Activated CD8-positive, alpha-beta T cell treated with anti-CD3 and anti-CD28 coated beads for 36 hours (primary cell): ENCODE results near the gene TRAM2. TPM values are rescaled to one million over a fixed set of nuclear protein-coding genes. Genes with fewer than 3 reads are reported as not detected.

Experiments
- ATAC-seq: fragments of 200-7000 bp; cut with Tn5 transposase; one replicate; pipeline ENCODE4 v1.10.0; 2021; ENCODE audit warnings: mild to moderate bottlenecking, moderate library complexity
- CTCF ChIA-PET: fragments of 350-600 bp; sonication (Branson Sonifier 250); formaldehyde crosslinking; loops from one replicate; lab custom pipeline; 2021; ENCODE audit warnings: antibody characterized with exemption; lab: Charles Lee
- POLR2A ChIA-PET: fragments of 350-600 bp; sonication (Branson Sonifier 250); formaldehyde crosslinking; loops from one replicate; lab custom pipeline; 2021; ENCODE audit warnings: antibody characterized with exemption; lab: Charles Lee
- DNase-seq: peaks from one replicate; pipeline ENCODE4 v3.0.0-alpha.2; 2020
- H3K27ac Mint-ChIP-seq: one replicate; pipeline ENCODE4 v1.8.0; 2021; ENCODE audit warnings: mild to moderate bottlenecking, mixed read lengths
- H3K27me3 Mint-ChIP-seq: one replicate; pipeline ENCODE4 v1.8.0; 2021; ENCODE audit warnings: mixed read lengths
- H3K36me3 Mint-ChIP-seq: one replicate; pipeline ENCODE4 v1.8.0; 2021; ENCODE audit warnings: low read depth, mixed read lengths
- H3K4me1 Mint-ChIP-seq: one replicate; pipeline ENCODE4 v1.8.0; 2021; ENCODE audit warnings: low read depth, mixed read lengths
- H3K4me3 Mint-ChIP-seq: one replicate; pipeline ENCODE4 v1.8.0; 2021; ENCODE audit warnings: mild to moderate bottlenecking, moderate library complexity, mixed read lengths
- H3K9me3 Mint-ChIP-seq: one replicate; pipeline ENCODE4 v1.8.0; 2021; ENCODE audit warnings: mixed read lengths
- CTCF ChIP-seq: fragments of 200-600 bp; IDR thresholded peaks from one replicate; pipeline ENCODE4 v1.8.0; 2022; ENCODE audit warnings: antibody characterized with exemption, mild to moderate bottlenecking
- intact Hi-C: fragments of 100-400 bp; cut with micrococcal nuclease; formaldehyde crosslinking; loops from one replicate; pipeline ENCODE4 v1.10.0; 2022
- total RNA-seq, 2 experiments: library from RNA; stranded (reverse); gene quantifications; one replicate each; pipeline ENCODE4 v1.2.3, GENCODE V29; 2021

Gene TRAM2
- total RNA-seq, 2 experiments from 2014 or later, result 0.94 to 1.0 TPM

- H3K4me1 Mint-ChIP-seq, result peaks cover 7% of the 10 kb centered on the region
- H3K4me3 Mint-ChIP-seq, result no peak overlapping the region
- no peaks in the 10 kb centered on the region for H3K27me3 Mint-ChIP-seq
- peaks cover 3% of the 10 kb centered on the region for H3K36me3 Mint-ChIP-seq
- ATAC-seq, result no peak
- H3K27ac Mint-ChIP-seq, result no peak overlapping the region
- ChIA-PET CTCF (no interaction called here), POLR2A (no interaction called here)
- TF ChIP-seq CTCF, result no peak
- no peaks in the 10 kb centered on the region for H3K9me3 Mint-ChIP-seq
- DNase-seq, result no peak
- intact Hi-C loops, result no loop called here
These were observed 65.2 kb downstream of the TRAM2 start for GRCh38 chr6:52511572-52512151.

- H3K9me3 Mint-ChIP-seq, result no peaks in the 10 kb centered on the region
- no peak overlapping the region for H3K27ac Mint-ChIP-seq
- POLR2A ChIA-PET, result interaction anchor here (0.6 kb wide), 1 partner anchor 57 kb away, joined by 3 read pairs; no protein-coding TSS in a partner anchor
- DNase-seq (no peak), ATAC-seq (no peak)
- no peak for TF ChIP-seq CTCF
- H3K36me3 Mint-ChIP-seq, result peaks cover 3% of the 10 kb centered on the region
- intact Hi-C loops, result no loop called here
- CTCF ChIA-PET, result no interaction called here
- peaks cover 7% of the 10 kb centered on the region for H3K4me1 Mint-ChIP-seq
- H3K27me3 Mint-ChIP-seq, result no peaks in the 10 kb centered on the region
- H3K4me3 Mint-ChIP-seq, result no peak overlapping the region
These were observed 65.7 kb downstream of the TRAM2 start for GRCh38 chr6:52511163-52511562.

- CTCF ChIA-PET, result no interaction called here
- no peak overlapping the region for H3K4me3 Mint-ChIP-seq
- H3K4me1 Mint-ChIP-seq, result peaks cover 7% of the 10 kb centered on the region
- ATAC-seq (no peak), DNase-seq (no peak)
- POLR2A ChIA-PET, result no interaction called here
- TF ChIP-seq CTCF, result no peak
- no peaks in the 10 kb centered on the region for H3K27me3 Mint-ChIP-seq
- intact Hi-C loops, result no loop called here
- no peak overlapping the region for H3K27ac Mint-ChIP-seq
- peaks cover 3% of the 10 kb centered on the region for H3K36me3 Mint-ChIP-seq
- H3K9me3 Mint-ChIP-seq, result no peaks in the 10 kb centered on the region
These were observed 66.7 kb downstream of the TRAM2 start for GRCh38 chr6:52510213-52510562.

- no peaks in the 10 kb centered on the region for H3K36me3 Mint-ChIP-seq
- ChIA-PET CTCF (interaction anchor here (0.6 kb wide), 1 partner anchor 40 kb away, joined by 3 read pairs; no protein-coding TSS in a partner anchor), POLR2A (no interaction called here)
- H3K27ac Mint-ChIP-seq, result no peak overlapping the region
- TF ChIP-seq CTCF, result no peak
- no peak for DNase-seq
- peaks cover 3% of the 10 kb centered on the region for H3K4me1 Mint-ChIP-seq
- no peaks in the 10 kb centered on the region for H3K9me3 Mint-ChIP-seq
- ATAC-seq, result no peak
- intact Hi-C loops, result no loop called here
- H3K4me3 Mint-ChIP-seq, result no peak overlapping the region
- H3K27me3 Mint-ChIP-seq, result no peaks in the 10 kb centered on the region
These were observed 67.3 kb downstream of the TRAM2 start for GRCh38 chr6:52509281-52510212.

GRCh38 chr6:52508261-52508739 is 68.6 kb downstream of the TRAM2 start:
- intact Hi-C loops, result no loop called here
- H3K27ac Mint-ChIP-seq, result no peak overlapping the region

More at GRCh38 chr6:52508261-52508739, 68.6 kb downstream of the TRAM2 start:
- Mint-ChIP-seq H3K9me3 (no peaks in the 10 kb centered on the region), H3K4me1 (no peaks in the 10 kb centered on the region), H3K27me3 (no peaks in the 10 kb centered on the region), H3K4me3 (no peak overlapping the region), H3K36me3 (no peaks in the 10 kb centered on the region)
- ATAC-seq, result no peak
- ChIA-PET CTCF (interaction anchor here (1.0 kb wide), 1 partner anchor 250 kb away, joined by 4 read pairs; no protein-coding TSS in a partner anchor), POLR2A (no interaction called here)
- DNase-seq, result no peak
- TF ChIP-seq CTCF, result no peak
